ENCODE data around the gene NDUFB6.
"Not testable (repeated sequence)": the region's sequence is repeated elsewhere in the genome, so short reads cannot be mapped to it uniquely, and the experiment has no call there.

The NDUFB6 gene

GRCh38 chr9:32571969-32572899, 725 bp downstream of the NDUFB6 start:
- DNase-seq, result peak in 38 of 56 donors; percentile 1 to 66 (median 25)

- no peak for DNase-seq
Measured at GRCh38 chr9:32570262-32570661, 2.7 kb downstream of the NDUFB6 start.

GRCh38 chr9:32566770-32567169, 6.2 kb downstream of the NDUFB6 start:
- no peak for DNase-seq

GRCh38 chr9:32565967-32566366, 7.0 kb downstream of the NDUFB6 start:
- DNase-seq, result no peak

GRCh38 chr9:32558408-32558934, 14.5 kb downstream of the NDUFB6 start:
- no peak for DNase-seq

GRCh38 chr9:32554591-32554990, 18.4 kb downstream of the NDUFB6 start:
- no peak for DNase-seq

GRCh38 chr9:32554107-32554506, 18.9 kb downstream of the NDUFB6 start:
- DNase-seq, result no peak

- peak; percentile 58 to 96 (median 87) for DNase-seq
Measured at GRCh38 chr9:32552172-32552872, 20.6 kb downstream of the NDUFB6 start, which contains the start of the genes SMIM27 and TOPORS. TSS of gene SMIM27 (plus strand) at chr9:32552327. CDS start at chr9:32552435, 108 bp downstream. TSS of gene TOPORS (minus strand) at chr9:32552586. CDS start at chr9:32552436, 150 bp downstream.

GRCh38 chr9:32551276-32552051, 21.5 kb downstream of the NDUFB6 start:
- peak in 32 of 56 donors; percentile 1 to 86 (median 35) for DNase-seq

GRCh38 chr9:32550562-32551275, 22.2 kb downstream of the NDUFB6 start:
- DNase-seq, result peak; percentile 44 to 95 (median 90)

GRCh38 chr9:32550150-32550561, 22.8 kb downstream of the NDUFB6 start:
- DNase-seq, result peak in 14 of 56 donors; percentile 2 to 53 (median 13)

GRCh38 chr9:32548213-32548612, 24.7 kb downstream of the NDUFB6 start:
- not testable (repeated sequence) for DNase-seq

- DNase-seq, result no peak
Measured at GRCh38 chr9:32545884-32546283, 27.1 kb downstream of the NDUFB6 start.

GRCh38 chr9:32543047-32543446, 29.9 kb downstream of the NDUFB6 start:
- no peak for DNase-seq

- DNase-seq, result no peak
Measured at GRCh38 chr9:32533816-32534215, 39.1 kb downstream of the NDUFB6 start.

GRCh38 chr9:32533336-32533735, 39.6 kb downstream of the NDUFB6 start:
- DNase-seq, result no peak

GRCh38 chr9:32526707-32527048, 46.3 kb downstream of the NDUFB6 start:
- no peak for DNase-seq

GRCh38 chr9:32526041-32526706, 46.8 kb downstream of the NDUFB6 start, which contains the start of gene RIGI:
TSS of gene RIGI (minus strand) at chr9:32526196. CDS start at chr9:32526166, 30 bp downstream.
- peak; percentile 17 to 88 (median 71) for DNase-seq

GRCh38 chr9:32525709-32526030, 47.3 kb downstream of the NDUFB6 start:
- peak in 1 of 56 donors; percentile 42 for DNase-seq

Data from amygdala (tissue), 56 donors.